Caco-2 (cell line): ENCODE measurements around the gene NBEAL2. TPM values are rescaled to one million over a fixed set of nuclear protein-coding genes. Genes with fewer than 3 reads are reported as not detected.

Source experiments
- BruUV-seq: library from RNA; stranded (reverse); fragments of 400-500 nt; replicated peaks from 2 replicates; lab custom pipeline; 2021; lab: Mats Ljungman, UMichigan
- CTCF ChIA-PET: fragments of 300-600 bp; sonication (Branson Sonifier 250); formaldehyde crosslinking; loops from one replicate; lab custom pipeline; 2022; ENCODE audit warnings: antibody characterized with exemption; lab: Charles Lee
- POLR2A ChIA-PET: fragments of 300-600 bp; sonication (Branson Sonifier 250); formaldehyde crosslinking; loops from one replicate; lab custom pipeline; 2022; ENCODE audit warnings: antibody characterized with exemption; lab: Charles Lee
- DNase-seq, 2 experiments: peaks; one replicate each; pipeline versions ENCODE4 v3.0.0 to v3.0.0-alpha.2; 2020 to 2022
- H3K27me3 ChIP-seq: replicated peaks from 2 replicates; pipeline ENCODE4 v1.6.0; 2011; ENCODE audit warnings: low read length; ENCODE audit not compliant: control insufficient read depth, insufficient read depth
- H3K36me3 ChIP-seq: 2 replicates; pipeline ENCODE4 v1.5.1; 2011; ENCODE audit warnings: low read length; ENCODE audit not compliant: control insufficient read depth, insufficient read depth
- H3K4me1 ChIP-seq: fragments of 250-450 bp; sonication (Bioruptor Pico); 2 replicates; pipeline ENCODE4 v1.5.1; 2020; ENCODE audit warnings: mild to moderate bottlenecking
- H3K4me3 ChIP-seq: 2 replicates; pipeline ENCODE4 v1.5.1; 2011; ENCODE audit warnings: low read depth, mild to moderate bottlenecking, control low read depth, low read length
- H3K9me3 ChIP-seq: fragments of 250-450 bp; sonication (Bioruptor Pico); 2 replicates; pipeline ENCODE4 v1.5.1; 2020; ENCODE audit warnings: mild to moderate bottlenecking, moderate library complexity
- H3K27ac Mint-ChIP-seq: one replicate; pipeline ENCODE4 v1.8.0; 2022; ENCODE audit warnings: mixed read lengths; ENCODE audit not compliant: unreplicated experiment
- H3K27me3 Mint-ChIP-seq: one replicate; pipeline ENCODE4 v1.8.0; 2022; ENCODE audit warnings: mixed read lengths; ENCODE audit not compliant: insufficient read depth, unreplicated experiment
- H3K36me3 Mint-ChIP-seq: one replicate; pipeline ENCODE4 v1.8.0; 2022; ENCODE audit warnings: mild to moderate bottlenecking, mixed read lengths; ENCODE audit not compliant: insufficient read depth, unreplicated experiment
- H3K4me1 Mint-ChIP-seq: one replicate; pipeline ENCODE4 v1.8.0; 2022; ENCODE audit warnings: low read depth, mixed read lengths; ENCODE audit not compliant: unreplicated experiment
- H3K4me3 Mint-ChIP-seq: one replicate; pipeline ENCODE4 v1.8.0; 2022; ENCODE audit warnings: mild to moderate bottlenecking, moderate library complexity, mixed read lengths; ENCODE audit not compliant: unreplicated experiment
- H3K9me3 Mint-ChIP-seq: one replicate; pipeline ENCODE4 v1.8.0; 2022; ENCODE audit warnings: mixed read lengths; ENCODE audit not compliant: unreplicated experiment
- CTCF ChIP-seq, 2 experiments: fragments of 200-600 bp in 1 of 2; IDR thresholded peaks; 1 replicate in 1 of 2; 2 replicates in 1 of 2; pipeline versions ENCODE4 v1.5.1 to v1.8.0; 2011 to 2022; ENCODE audit warnings: antibody characterized with exemption in 1 of 2, control low read depth in 1 of 2, inconsistent platforms in 1 of 2, low read depth in 1 of 2, low read length in 1 of 2, mild to moderate bottlenecking in 1 of 2, moderate library complexity in 1 of 2; ENCODE audit not compliant: insufficient read depth in 1 of 2, severe bottlenecking in 1 of 2, unreplicated experiment in 1 of 2
- intact Hi-C: fragments of 100-400 bp; cut with micrococcal nuclease; formaldehyde crosslinking; loops from one replicate; pipeline ENCODE4 v1.10.0; 2022; ENCODE audit not compliant: unreplicated experiment
- total RNA-seq: library from RNA; stranded (reverse); gene quantifications from 2 replicates; pipeline ENCODE4 v1.2.3, GENCODE V29; 2022

The NBEAL2 gene
- total RNA-seq, 1 experiment from 2014 or later = 62.4 TPM

DNA sequence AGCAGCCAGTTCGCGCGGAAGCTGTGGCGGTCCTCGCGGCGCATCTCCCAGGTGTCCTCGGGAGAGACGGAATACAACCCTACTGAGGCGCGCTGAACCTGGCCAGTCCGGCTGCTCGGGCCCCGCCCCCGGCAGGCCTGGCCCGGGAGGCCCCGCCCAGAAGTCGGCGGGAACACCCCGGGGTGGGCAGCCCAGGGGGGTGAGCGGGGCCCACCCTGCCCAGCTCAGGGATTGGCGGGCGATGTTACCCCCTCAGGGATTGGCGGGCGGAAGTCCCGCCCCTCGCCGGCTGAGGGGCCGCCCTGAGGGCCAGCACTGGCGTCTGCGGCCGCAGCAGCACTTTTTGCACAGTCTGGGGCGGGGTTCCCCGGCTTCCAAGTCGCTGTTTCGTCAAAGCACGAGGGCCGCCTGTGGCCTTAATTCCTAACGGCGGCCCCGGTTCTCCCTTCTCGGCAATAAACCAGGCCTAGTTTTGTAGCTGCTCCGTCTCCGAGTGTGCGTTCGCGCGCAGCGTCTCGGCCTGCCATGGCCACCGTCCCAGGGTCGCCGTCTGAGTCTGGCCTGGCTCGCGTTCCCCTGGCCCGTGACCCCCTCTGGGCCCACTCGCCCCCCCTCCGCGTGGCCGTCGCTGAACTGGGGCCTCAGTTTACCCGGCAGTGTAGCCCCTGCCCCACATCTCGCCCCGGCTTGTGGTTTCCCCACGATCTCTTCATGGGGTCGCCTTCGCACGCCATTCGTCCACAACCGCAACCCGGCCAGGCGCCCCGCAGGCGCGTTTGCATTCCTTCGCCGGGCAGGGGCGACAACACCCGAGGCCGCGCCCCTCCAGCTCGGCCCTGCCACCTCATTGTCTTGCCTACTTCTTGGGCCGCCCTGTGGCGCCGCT, 30.0 kb downstream of the NBEAL2 start:
- H3K27ac Mint-ChIP-seq = peak overlapping the region; percentile 59
- Histone ChIP-seq H3K9me3 (no peaks in the 10 kb centered on the region), H3K4me1 (0 out of 2 replicates have a peak, but pooled peaks cover 5% of the 10 kb centered on the region), H3K36me3 (no peaks in the 10 kb centered on the region), H3K27me3 (no peaks in the 10 kb centered on the region), H3K4me3 (no peak overlapping the region)
- DNase-seq = peak in 1 of 2 experiments; percentile 34
- BruUV-seq = no TSS peak
- ChIA-PET POLR2A (no interaction called here), CTCF (no interaction called here)
- intact Hi-C loops = no loop called here
- no peaks in the 10 kb centered on the region for H3K9me3 Mint-ChIP-seq
- peak overlapping the region; percentile 35 for H3K4me3 Mint-ChIP-seq
- H3K27me3 Mint-ChIP-seq = no peaks in the 10 kb centered on the region
- H3K36me3 Mint-ChIP-seq = peaks cover 32% of the 10 kb centered on the region
- no peaks in the 10 kb centered on the region for H3K4me1 Mint-ChIP-seq
- TF ChIP-seq CTCF (IDR thresholded peaks at IDR 0.05; ENCODE audit: insufficient read depth in 1 of 2, low read depth in 1 of 2, low read length in 1 of 2, severe bottlenecking in 1 of 2, unreplicated experiment in 1 of 2) = no peak

GRCh38 chr3:47010111-47010712, 30.7 kb downstream of the NBEAL2 start:
- TF ChIP-seq CTCF (IDR thresholded peaks at IDR 0.05; ENCODE audit: insufficient read depth in 1 of 2, low read depth in 1 of 2, low read length in 1 of 2, severe bottlenecking in 1 of 2, unreplicated experiment in 1 of 2) = no peak
- Mint-ChIP-seq H3K4me3 (peak overlapping the region; percentile 35), H3K4me1 (no peaks in the 10 kb centered on the region), H3K9me3 (no peaks in the 10 kb centered on the region), H3K27me3 (no peaks in the 10 kb centered on the region), H3K36me3 (peaks cover 36% of the 10 kb centered on the region), H3K27ac (peak overlapping the region; percentile 59)
- H3K9me3 ChIP-seq = no peaks in the 10 kb centered on the region
- H3K4me1 ChIP-seq = 0 out of 2 replicates have a peak, but pooled peaks cover 5% of the 10 kb centered on the region
- H3K27me3 ChIP-seq = no peaks in the 10 kb centered on the region
- H3K36me3 ChIP-seq = no peaks in the 10 kb centered on the region
- intact Hi-C loops = no loop called here
- DNase-seq = no peak
- ChIA-PET CTCF (interaction anchor here (1.0 kb wide), 1 partner anchor 100 kb away, joined by 3 read pairs; no protein-coding TSS in a partner anchor), POLR2A (no interaction called here)
- no peak overlapping the region for H3K4me3 ChIP-seq
- no TSS peak for BruUV-seq

DNA sequence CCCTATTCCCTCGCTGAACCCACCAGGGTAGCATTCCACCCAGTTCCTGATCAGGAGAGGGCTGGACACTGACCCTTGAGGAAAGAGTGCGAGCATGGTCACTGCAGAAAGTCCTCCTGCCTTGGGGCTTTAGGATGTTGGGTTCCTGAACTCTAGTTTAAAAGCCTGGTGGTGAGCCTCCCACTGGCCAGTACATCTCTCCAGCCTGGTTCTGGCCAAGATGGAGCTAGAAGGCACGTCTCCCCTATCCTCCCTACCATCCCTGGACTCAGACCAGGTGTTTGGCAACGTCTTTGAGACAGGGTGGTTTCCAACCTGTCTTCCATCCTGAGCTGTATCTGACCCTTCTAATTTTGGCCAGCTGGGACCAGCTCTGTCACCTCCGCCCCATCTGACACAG, 31.4 kb downstream of the NBEAL2 start:
- DNase-seq = no peak
- H3K9me3 Mint-ChIP-seq = no peaks in the 10 kb centered on the region
- intact Hi-C loops = no loop called here
- H3K36me3 ChIP-seq = no peaks in the 10 kb centered on the region
- ChIA-PET CTCF (interaction anchor here (1.0 kb wide), 1 partner anchor 101 kb away, joined by 3 read pairs; no protein-coding TSS in a partner anchor), POLR2A (no interaction called here)
- H3K36me3 Mint-ChIP-seq = peaks cover 33% of the 10 kb centered on the region
- H3K27me3 Mint-ChIP-seq = no peaks in the 10 kb centered on the region
- H3K4me1 Mint-ChIP-seq = no peaks in the 10 kb centered on the region
- H3K27me3 ChIP-seq = no peaks in the 10 kb centered on the region
- no peaks in the 10 kb centered on the region for H3K9me3 ChIP-seq
- no TSS peak for BruUV-seq
- H3K4me3 Mint-ChIP-seq = no peak overlapping the region
- no peak overlapping the region for H3K27ac Mint-ChIP-seq
- H3K4me1 ChIP-seq = 0 out of 2 replicates have a peak, but pooled peaks cover 5% of the 10 kb centered on the region
- H3K4me3 ChIP-seq = no peak overlapping the region
- TF ChIP-seq CTCF (IDR thresholded peaks at IDR 0.05; ENCODE audit: insufficient read depth in 1 of 2, low read depth in 1 of 2, low read length in 1 of 2, severe bottlenecking in 1 of 2, unreplicated experiment in 1 of 2) = no peak
